HG02610 (cell line): ENCODE measurements around the gene PTAFR.
"Not testable (repeated sequence)": the region's sequence is repeated elsewhere in the genome, so short reads cannot be mapped to it uniquely, and the experiment has no call there.

ENCODE experiments used
- ATAC-seq: cut with Tn5 transposase; IDR thresholded peaks from one replicate; pipeline ENCODE4 v1.9.1; 2021; ENCODE audit warnings: mild to moderate bottlenecking, moderate library complexity; ENCODE audit not compliant: unreplicated experiment

Gene PTAFR

DNA sequence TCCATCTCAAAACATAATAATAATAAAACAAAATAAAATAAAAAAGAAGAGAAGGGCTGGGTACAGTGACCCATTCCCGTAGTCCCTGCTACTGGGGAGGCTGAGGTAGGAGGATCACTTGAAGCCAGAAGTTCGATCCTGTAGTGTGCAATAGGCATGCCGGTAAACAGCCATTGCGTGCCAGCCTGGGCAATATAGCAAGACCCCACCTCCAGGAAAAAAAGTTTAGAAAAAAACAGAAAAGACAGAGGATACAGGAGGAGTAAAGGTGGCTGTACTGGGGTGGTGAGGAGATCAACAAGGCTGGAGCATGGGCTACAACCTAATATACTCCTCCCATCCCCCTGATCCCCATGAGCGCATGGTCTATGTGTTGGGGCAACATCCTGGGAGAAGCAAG is 30.8 kb downstream of the PTAFR start:
- ATAC-seq = no peak

DNA sequence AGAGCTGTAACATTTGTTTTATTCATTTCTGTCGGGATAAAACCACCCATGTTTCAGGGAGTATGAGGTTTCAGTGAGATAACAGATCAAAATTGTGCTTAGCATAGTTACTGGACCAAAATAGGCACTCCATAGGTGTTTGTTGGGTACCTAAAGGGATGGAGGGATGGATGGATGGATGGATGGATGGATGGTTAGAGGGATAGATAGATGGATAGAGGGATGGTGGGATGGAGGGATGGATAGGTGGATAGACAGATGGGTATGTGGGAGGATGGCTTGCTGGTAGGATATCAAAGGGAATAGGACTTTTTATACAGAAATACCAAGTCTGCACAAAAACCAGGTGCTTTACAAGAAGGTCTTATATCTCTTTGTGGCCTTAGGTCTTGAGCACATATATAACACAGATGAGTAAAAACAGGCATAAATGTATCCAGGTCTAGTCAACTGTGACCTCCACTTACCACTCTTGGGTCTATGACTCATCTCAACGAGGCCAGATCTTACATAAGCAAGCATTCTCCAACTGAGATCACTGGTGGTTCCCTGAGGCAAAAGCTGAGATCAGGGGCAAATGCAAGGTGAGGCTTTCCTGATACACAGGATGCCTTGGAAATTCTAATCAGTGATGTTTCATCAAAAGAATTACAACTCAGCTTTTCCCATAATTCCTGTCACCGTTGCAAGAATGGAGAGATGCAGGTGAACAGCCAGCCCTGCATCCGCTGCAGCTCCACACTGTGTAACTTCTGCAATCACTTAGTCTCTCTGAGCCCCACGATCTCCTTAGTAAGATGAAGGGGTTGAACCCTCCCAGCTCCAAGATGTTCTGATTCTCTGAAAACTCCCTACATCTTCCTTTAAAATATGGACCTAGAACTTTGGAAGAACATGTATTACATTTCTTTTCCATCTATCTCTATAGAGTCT is 32.0 kb downstream of the PTAFR start:
- peak; percentile 90 for ATAC-seq

- ATAC-seq = no peak
Measured at GRCh38 chr1:28143496-28144202, 32.8 kb downstream of the PTAFR start.

- ATAC-seq = no peak
Measured at GRCh38 chr1:28141685-28142084, 34.8 kb downstream of the PTAFR start.

GRCh38 chr1:28139866-28140265 is 36.6 kb downstream of the PTAFR start:
- ATAC-seq = not testable (repeated sequence)

DNA sequence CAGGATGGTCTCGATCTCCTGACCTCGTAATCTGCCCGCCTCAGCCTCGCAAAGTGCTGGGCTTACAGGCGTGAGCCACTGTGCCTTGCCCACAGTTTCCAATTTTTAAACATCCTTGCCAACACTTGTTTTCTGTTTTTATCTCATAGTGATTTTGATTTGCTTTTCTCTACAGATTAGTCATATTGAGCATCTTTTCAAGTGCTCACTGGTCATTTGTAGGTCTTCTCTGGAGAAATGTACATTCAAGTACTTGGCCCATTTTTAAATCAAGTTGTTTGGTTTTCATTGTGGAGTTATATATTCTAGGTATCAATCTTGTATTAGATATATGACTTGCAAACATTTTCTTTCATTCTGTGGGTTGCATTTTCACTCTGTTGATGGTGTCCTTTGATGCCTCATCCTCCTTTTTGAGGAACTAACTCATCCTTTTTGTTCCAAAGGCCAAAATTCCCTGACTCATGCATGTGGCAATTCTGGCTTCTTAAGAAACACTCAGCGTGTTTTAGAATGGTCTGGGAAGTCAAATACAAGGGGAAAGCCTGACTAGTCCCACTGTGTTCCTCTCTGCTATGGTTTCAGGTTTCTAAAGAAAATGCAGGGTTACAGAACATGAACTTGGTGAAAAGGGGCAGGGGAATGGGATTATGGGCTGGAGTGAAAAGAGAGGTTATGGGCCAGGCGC is 37.3 kb downstream of the PTAFR start:
- ATAC-seq = no peak

- ATAC-seq = no peak
Measured at GRCh38 chr1:28136922-28137613, 39.4 kb downstream of the PTAFR start.

- no peak for ATAC-seq
Measured at GRCh38 chr1:28136169-28136921, 40.1 kb downstream of the PTAFR start.

- no peak for ATAC-seq
Measured at GRCh38 chr1:28135371-28136168, 40.9 kb downstream of the PTAFR start.

- ATAC-seq = no peak
Measured at GRCh38 chr1:28134651-28135207, 41.8 kb downstream of the PTAFR start.

DNA sequence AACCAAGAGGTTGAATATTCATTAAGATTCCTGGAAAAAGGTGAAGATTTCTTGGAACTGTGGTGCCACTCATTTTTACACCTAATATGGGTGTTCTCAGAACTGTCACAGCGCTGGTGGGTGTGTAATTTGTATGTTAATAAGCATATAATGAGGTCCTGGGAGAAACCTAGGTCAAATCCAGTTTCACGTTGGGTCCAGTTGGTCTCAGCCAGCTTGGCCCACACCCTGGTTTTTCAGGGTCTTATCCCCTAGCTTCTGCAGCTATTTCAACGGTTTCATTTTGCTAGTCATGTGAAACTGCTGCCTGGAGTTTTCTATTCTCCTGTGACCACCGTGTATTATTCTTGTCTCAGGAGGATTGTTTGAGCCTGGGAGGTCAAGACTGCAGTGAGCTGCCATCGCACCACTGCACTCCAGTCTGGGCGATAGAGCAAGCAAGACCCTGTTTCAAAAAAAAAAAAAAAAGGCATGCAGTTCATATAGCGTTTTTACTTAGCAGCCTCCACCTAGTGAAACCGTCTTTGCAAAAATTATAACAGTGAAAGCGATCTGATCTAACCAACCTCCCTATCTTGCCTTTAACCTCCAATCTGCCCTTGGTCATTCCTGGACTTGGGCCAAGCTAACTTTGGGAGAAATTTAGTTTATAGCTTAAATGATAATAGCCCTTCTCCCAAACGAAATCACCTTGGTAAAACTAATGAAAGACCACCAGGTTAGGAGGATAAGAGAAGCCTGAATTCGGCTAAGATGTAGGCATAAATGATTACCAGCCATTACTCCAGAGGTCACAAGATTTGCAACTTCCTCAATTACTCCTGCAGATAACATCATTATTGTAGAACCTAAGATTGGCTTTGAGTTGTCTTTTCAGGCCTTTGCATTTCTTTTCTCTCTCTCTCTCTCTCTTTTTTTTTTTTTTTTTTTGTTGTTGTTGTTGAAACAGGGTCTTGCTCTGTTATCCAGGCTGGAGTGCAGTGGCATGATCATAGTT is 44.0 kb downstream of the PTAFR start:
- no peak for ATAC-seq

- no peak for ATAC-seq
Measured at GRCh38 chr1:28130901-28131300, 45.6 kb downstream of the PTAFR start.

DNA sequence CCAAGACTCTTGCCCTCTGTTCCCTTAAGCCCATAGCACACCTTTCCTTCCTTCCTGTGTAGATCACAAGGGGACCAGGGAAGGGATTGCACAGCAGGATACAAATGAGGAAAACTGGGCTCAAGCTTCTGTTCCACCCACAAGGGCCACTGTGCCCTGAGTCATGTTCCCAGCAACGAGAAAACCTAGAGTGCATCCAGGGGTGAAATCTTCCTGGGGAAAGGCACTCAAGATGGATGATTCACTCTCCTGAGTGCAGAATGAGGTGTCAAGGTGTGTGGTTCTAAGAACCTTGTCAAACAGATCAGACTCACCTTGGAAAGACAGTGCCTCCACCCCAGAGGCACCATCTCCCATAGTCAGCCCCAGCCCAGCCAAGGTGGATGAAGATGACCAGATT is 47.3 kb downstream of the PTAFR start:
- ATAC-seq = no peak

DNA sequence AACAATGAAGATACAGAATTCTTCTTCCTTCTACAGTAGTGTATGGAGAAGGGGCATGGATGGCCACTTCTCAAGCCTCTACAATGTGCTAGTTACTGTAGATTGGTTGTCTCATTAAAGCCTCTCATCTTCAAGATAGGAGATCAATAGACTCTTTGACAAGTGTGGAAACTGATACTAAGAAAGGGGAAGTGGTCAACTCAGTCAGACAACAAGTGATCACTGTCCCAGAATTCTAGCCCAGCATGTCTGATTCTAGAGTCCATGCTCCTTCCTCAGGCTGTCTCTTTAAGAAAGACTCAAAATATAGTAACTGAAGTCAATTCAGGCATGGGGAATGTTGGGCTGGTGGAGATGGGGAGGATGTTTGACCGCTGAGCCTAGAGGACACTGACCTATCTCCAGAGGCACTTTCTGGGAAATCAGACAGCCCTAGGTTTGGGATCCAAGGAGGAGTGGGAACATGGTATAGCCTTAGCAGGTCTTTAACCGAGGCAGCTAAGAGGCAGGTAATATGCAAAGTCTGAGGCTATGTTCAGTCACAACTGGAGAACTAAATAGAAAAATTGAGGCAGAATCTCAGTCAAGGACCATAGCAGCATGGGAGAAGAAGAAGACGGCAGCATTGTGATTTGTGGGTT is 48.8 kb downstream of the PTAFR start:
- peak; percentile 73 for ATAC-seq

GRCh38 chr1:28126783-28127490 is 49.6 kb downstream of the PTAFR start:
- no peak for ATAC-seq

GRCh38 chr1:28126212-28126611 is 50.3 kb downstream of the PTAFR start:
- ATAC-seq = no peak

- no peak for ATAC-seq
Measured at GRCh38 chr1:28123461-28123961, 53.0 kb downstream of the PTAFR start.
